ENCODE measurements around the gene BCORL1.

The BCORL1 gene

DNA sequence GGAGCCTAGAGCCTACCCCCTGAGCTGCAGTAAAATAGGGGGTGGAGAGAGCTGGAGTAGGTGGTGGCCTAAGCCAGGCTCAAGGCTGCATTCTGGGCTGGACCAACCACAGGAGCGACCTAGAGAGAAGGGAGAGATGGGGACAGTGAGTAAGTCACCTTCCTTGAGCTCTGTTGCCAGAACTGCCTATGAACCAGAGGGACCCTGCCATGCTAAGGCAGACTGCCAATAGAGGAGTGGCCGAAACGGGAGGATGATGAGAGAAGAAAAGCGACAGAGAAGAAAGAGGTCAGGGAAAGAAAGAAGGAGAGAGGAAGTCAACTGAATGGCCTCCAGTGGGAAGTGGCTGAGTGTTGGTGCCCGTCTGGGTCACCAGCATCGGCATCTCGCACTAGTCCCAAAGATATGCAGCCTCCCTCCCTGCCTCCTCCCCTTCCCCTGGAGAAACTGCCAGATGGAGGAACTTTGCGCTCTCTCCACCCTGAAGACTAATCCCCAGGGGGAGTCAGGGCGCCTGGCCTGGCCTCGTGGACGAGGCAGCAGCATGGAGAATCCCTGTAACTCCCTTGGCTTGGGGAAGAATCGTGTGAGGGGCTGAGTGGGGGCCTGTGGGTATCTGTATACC lies 99.1 kb downstream of the BCORL1 start:
- Histone ChIP-seq H3K4me3 (no peak overlapping the region), H3K4me1 (peaks cover 0 to 24% (median 2%) of the 10 kb centered on the region in 4 donors), H3K27ac (peak overlapping the region; percentile 56 to 59), H3K27me3 (no peaks in the 10 kb centered on the region), H3K9me3 (no peaks in the 10 kb centered on the region), H3K36me3 (no peaks in the 10 kb centered on the region)
- TF ChIP-seq, protein P1, sequence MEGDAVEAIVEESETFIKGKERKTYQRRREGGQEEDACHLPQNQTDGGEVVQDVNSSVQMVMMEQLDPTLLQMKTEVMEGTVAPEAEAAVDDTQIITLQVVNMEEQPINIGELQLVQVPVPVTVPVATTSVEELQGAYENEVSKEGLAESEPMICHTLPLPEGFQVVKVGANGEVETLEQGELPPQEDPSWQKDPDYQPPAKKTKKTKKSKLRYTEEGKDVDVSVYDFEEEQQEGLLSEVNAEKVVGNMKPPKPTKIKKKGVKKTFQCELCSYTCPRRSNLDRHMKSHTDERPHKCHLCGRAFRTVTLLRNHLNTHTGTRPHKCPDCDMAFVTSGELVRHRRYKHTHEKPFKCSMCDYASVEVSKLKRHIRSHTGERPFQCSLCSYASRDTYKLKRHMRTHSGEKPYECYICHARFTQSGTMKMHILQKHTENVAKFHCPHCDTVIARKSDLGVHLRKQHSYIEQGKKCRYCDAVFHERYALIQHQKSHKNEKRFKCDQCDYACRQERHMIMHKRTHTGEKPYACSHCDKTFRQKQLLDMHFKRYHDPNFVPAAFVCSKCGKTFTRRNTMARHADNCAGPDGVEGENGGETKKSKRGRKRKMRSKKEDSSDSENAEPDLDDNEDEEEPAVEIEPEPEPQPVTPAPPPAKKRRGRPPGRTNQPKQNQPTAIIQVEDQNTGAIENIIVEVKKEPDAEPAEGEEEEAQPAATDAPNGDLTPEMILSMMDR (IDR thresholded peaks at IDR 0.05), result no peak
- intact Hi-C loops (cut with DNase I; ENCODE audit: low total_unique reads), result loop anchor here (5.0 kb wide), 2 partner anchors 41 to 111 kb away; no protein-coding TSS in a partner anchor
- DNase-seq, result peak in 1 of 2 donors; percentile 64

DNA sequence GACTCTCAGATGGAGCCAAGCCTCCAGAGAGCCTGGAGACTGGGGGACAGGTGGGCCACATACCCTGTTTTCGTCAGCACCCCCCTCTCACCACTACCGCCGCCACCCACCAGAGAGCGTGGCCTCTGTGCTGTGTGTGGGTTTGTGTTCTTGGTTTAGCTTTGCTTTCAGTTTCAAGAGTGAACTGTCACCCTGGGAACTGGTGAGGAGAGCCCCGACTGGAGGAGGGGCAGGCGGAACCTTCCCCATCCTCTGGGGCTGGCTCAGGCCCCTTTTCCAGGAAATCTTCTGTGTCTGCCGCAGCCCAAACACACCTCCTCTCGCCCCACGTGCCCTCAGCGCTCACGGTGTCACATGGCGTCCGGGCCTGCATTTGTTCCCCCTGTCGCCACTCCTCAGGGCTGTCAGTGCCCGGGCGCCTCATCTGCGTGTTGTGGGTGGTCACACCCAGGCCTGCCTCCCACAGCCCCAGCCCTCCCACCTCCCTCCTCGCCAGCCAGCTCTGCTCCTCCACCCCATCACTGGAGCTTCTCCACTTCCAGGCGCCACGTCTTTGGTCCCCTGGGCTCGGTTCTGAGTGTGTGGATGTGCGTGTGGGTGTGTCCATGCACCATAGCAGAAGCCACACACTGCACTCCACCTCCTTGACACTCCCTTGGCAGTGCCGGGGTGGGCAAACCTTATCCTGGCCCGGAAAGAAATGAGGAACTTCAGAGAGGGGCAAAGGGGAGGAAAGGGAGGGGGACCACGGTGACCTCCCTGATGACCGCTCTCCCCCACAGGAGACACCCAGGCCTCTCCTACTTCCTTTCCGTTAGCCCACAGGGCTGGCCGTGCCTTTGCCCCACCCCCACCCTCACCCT lies 100.0 kb downstream of the BCORL1 start:
- intact Hi-C loops (cut with DNase I; ENCODE audit: low total_unique reads), result loop anchor here (5.0 kb wide), 2 partner anchors 40 to 110 kb away; no protein-coding TSS in a partner anchor
- H3K27ac ChIP-seq, result peak overlapping the region; percentile 56 to 59
- H3K27me3 ChIP-seq, result no peaks in the 10 kb centered on the region
- H3K4me1 ChIP-seq, result peaks cover 0 to 24% (median 2%) of the 10 kb centered on the region in 4 donors
- peak; percentile 49 to 64 for DNase-seq
- TF ChIP-seq, protein P1 (IDR thresholded peaks at IDR 0.05), result peak in 1 of 2 experiments; percentile 11
- H3K4me3 ChIP-seq, result no peak overlapping the region
- H3K9me3 ChIP-seq, result no peaks in the 10 kb centered on the region
- no peaks in the 10 kb centered on the region for H3K36me3 ChIP-seq

DNA sequence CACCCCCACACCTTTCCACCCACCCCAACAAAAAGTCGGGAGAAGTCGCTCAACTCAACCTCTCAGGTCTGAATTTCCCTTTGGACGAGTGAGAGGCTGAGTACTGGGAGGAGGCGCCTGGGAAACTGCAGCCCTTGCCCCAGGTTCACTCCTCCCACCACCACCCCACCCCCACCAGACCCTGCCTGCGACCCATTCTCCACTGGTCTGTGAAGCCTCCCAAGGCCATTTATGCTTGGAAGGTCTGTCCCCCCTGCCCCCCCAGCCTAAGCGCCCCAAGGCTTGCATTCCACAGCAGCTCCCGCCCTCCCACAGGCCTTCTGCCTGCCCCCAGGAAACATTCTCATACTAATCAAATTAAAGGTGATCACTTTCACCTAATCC lies 100.7 kb downstream of the BCORL1 start:
- TF ChIP-seq, protein P1 (IDR thresholded peaks at IDR 0.05), result no peak
- no peak for DNase-seq
- H3K4me3 ChIP-seq, result no peak overlapping the region
- intact Hi-C loops (cut with DNase I; ENCODE audit: low total_unique reads), result loop anchor here (5.0 kb wide), 2 partner anchors 39 to 109 kb away; no protein-coding TSS in a partner anchor
- H3K4me1 ChIP-seq, result peaks cover 0 to 24% (median 2%) of the 10 kb centered on the region in 4 donors
- no peaks in the 10 kb centered on the region for H3K9me3 ChIP-seq
- peak overlapping the region in 1 of 2 donors; percentile 59 for H3K27ac ChIP-seq
- H3K27me3 ChIP-seq, result no peaks in the 10 kb centered on the region
- no peaks in the 10 kb centered on the region for H3K36me3 ChIP-seq

DNA sequence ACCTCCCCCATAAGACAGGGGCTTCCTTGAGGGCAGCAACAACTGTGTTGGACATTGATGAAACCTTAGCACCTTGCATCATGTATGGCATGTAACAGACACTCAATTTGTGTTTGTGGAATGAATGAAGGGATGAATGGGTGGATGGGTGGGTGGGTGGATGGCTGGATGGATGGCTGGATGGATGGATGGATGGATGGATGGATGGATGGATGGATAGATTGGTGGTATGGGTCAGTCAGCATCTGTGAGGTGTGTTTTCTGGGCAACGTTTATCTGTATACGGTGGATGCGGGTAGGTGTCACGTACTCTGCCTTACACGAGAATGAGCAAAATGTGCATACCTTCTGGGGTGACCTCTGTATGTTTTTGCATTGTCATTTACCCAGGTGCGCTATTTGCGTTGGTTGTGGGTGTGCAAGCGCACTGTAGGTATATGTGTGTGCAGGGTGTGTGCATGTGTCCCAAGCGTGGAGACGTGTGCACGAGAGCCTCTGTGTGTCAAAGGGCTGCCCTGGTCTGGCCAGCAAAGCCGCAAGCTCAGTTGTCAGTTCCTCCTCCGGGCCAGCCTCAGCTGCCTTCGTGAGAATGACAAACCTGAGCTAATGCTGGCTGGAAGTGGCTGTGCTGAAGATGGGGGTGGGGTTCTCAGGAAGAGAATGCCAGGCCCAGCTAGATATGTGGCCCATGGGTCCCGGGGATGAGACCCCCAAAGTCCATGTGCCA lies 101.4 kb downstream of the BCORL1 start:
- no peak overlapping the region for H3K27ac ChIP-seq
- H3K9me3 ChIP-seq, result no peaks in the 10 kb centered on the region
- intact Hi-C loops (cut with DNase I; ENCODE audit: low total_unique reads), result loop anchor here (5.0 kb wide), 2 partner anchors 38 to 108 kb away; no protein-coding TSS in a partner anchor
- no peaks in the 10 kb centered on the region for H3K27me3 ChIP-seq
- H3K36me3 ChIP-seq, result no peaks in the 10 kb centered on the region
- no peak overlapping the region for H3K4me3 ChIP-seq
- no peak for DNase-seq
- TF ChIP-seq, protein P1 (IDR thresholded peaks at IDR 0.05), result no peak
- H3K4me1 ChIP-seq, result peaks cover 0 to 24% (median 2%) of the 10 kb centered on the region in 4 donors

DNA sequence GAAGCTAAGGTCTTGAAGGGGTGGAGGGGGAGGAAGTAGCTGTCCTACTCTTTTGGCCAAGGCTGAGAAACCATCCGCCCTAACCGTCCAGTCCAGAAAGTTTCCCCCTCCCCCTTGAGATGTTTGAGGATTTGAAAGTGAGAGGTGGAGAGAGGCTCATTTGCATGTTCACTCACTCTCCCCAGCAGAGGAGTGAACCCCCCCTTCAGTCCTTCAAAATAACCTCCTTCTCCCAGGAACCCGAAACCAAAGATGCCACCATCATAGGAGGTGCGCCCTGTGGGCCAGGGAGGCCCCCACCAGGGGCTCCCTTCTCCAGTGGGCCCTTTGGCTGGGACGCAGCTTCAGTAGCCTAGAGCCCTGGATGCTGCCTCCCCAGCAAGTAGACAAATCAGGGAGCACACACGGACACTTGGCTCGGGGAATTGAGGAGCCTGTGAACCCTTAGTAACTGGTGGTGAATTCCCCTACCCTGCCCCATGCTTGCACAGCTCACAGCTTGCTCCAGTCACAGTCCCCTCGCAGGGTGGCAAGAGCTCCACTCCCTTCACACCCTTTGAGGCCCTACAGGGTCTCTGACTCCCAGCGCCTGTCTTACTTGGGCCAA lies 102.3 kb downstream of the BCORL1 start:
- DNase-seq, result no peak
- Histone ChIP-seq H3K4me1 (peaks cover 0 to 23% (median 2%) of the 10 kb centered on the region in 4 donors), H3K36me3 (no peaks in the 10 kb centered on the region), H3K27ac (no peak overlapping the region), H3K4me3 (no peak overlapping the region), H3K27me3 (no peaks in the 10 kb centered on the region), H3K9me3 (no peaks in the 10 kb centered on the region)
- TF ChIP-seq, protein P1 (IDR thresholded peaks at IDR 0.05), result no peak
- intact Hi-C loops (cut with DNase I; ENCODE audit: low total_unique reads), result loop anchor here (5.0 kb wide), 2 partner anchors 38 to 108 kb away; no protein-coding TSS in a partner anchor
